GM23338 (cell line): ENCODE data around the gene FAM200C. TPM values are rescaled to one million over a fixed set of nuclear protein-coding genes. Genes with fewer than 3 reads are reported as not detected.

Experiments used
- ATAC-seq: fragments of 200-7000 bp; cut with Tn5 transposase; 3 replicates; pipeline ENCODE4 v1.9.1; 2020
- DNase-seq: peaks from one replicate; pipeline ENCODE4 v3.0.0-alpha.2; 2015; ENCODE audit warnings: low spot score
- H2AFZ ChIP-seq: fragments of 200-600 bp; sonication (generic); 2 replicates; pipeline ENCODE4 v1.8.0; 2016; ENCODE audit warnings: antibody characterized with exemption, mild to moderate bottlenecking, moderate library complexity
- H3F3A ChIP-seq: fragments of 200-600 bp; sonication (generic); replicated peaks from 2 replicates; pipeline ENCODE4 v1.8.0; 2017; ENCODE audit warnings: antibody characterized with exemption, mixed run types, low read depth
- H3K27ac ChIP-seq: fragments of 200-600 bp; sonication (generic); 2 replicates; pipeline ENCODE4 v1.6.1; 2016; ENCODE audit warnings: low read depth
- H3K27me3 ChIP-seq: fragments of 200-600 bp; sonication (generic); 2 replicates; pipeline ENCODE4 v1.8.0; 2016; ENCODE audit warnings: mild to moderate bottlenecking, mixed run types, moderate library complexity; ENCODE audit not compliant: insufficient read depth
- H3K36me3 ChIP-seq: fragments of 200-600 bp; sonication (generic); 2 replicates; pipeline ENCODE4 v1.8.0; 2016; ENCODE audit warnings: mild to moderate bottlenecking; ENCODE audit not compliant: insufficient read depth
- H3K4me1 ChIP-seq: fragments of 200-600 bp; sonication (generic); 2 replicates; pipeline ENCODE4 v1.8.0; 2016; ENCODE audit warnings: mild to moderate bottlenecking, moderate library complexity; ENCODE audit not compliant: insufficient read depth
- H3K4me2 ChIP-seq: fragments of 200-600 bp; sonication (generic); 2 replicates; pipeline ENCODE4 v1.7.1; 2017; ENCODE audit warnings: mixed run types
- H3K4me3 ChIP-seq: fragments of 200-600 bp; sonication (generic); 2 replicates; pipeline ENCODE4 v1.6.1; 2016; ENCODE audit warnings: mixed run types
- H3K79me2 ChIP-seq: fragments of 200-600 bp; sonication (generic); replicated peaks from 2 replicates; pipeline ENCODE4 v1.8.0; 2017; ENCODE audit warnings: mild to moderate bottlenecking; ENCODE audit not compliant: insufficient read depth
- H3K9me2 ChIP-seq: fragments of 200-600 bp; sonication (generic); 2 replicates; pipeline ENCODE4 v1.8.0; 2017; ENCODE audit not compliant: insufficient read depth
- H4K20me1 ChIP-seq: fragments of 200-600 bp; sonication (generic); replicated peaks from 2 replicates; pipeline ENCODE4 v1.8.0; 2017; ENCODE audit warnings: mild to moderate bottlenecking; ENCODE audit not compliant: insufficient read depth
- H3K27ac Mint-ChIP-seq: 2 replicates; pipeline ENCODE4 v1.8.0; 2020; ENCODE audit warnings: inconsistent platforms, mild to moderate bottlenecking, moderate library complexity, mixed read lengths
- H3K27me3 Mint-ChIP-seq: 3 replicates; pipeline ENCODE4 v1.8.0; 2022; ENCODE audit warnings: low read depth, mild to moderate bottlenecking, moderate library complexity, mixed read lengths, inconsistent platforms; ENCODE audit not compliant: insufficient read depth, poor library complexity
- H3K36me3 Mint-ChIP-seq: 3 replicates; pipeline ENCODE4 v1.8.0; 2021; ENCODE audit warnings: low read depth, mild to moderate bottlenecking, inconsistent platforms, moderate library complexity, mixed read lengths
- H3K4me1 Mint-ChIP-seq: 3 replicates; pipeline ENCODE4 v1.8.0; 2020; ENCODE audit warnings: mild to moderate bottlenecking, inconsistent platforms, mixed read lengths
- H3K4me3 Mint-ChIP-seq: 3 replicates; pipeline ENCODE4 v1.8.0; 2021; ENCODE audit warnings: moderate library complexity, mild to moderate bottlenecking, inconsistent platforms, mixed read lengths
- H3K9me3 Mint-ChIP-seq: 3 replicates; pipeline ENCODE4 v1.8.0; 2020; ENCODE audit warnings: moderate library complexity, mild to moderate bottlenecking, inconsistent platforms, mixed read lengths
- CREB1 ChIP-seq: fragments of 250-450 bp; sonication (Bioruptor Pico); IDR thresholded peaks from 2 replicates; pipeline ENCODE4 v1.5.0; 2020; ENCODE audit warnings: low read depth, mild to moderate bottlenecking, moderate library complexity
- EZH2phosphoT487 ChIP-seq: fragments of 200-600 bp; sonication (generic); IDR thresholded peaks from one replicate; pipeline ENCODE4 v1.8.1; 2018; ENCODE audit warnings: antibody characterized with exemption; ENCODE audit not compliant: unreplicated experiment
- ZNF114 ChIP-seq: fragments of 250-450 bp; sonication (Bioruptor Pico); IDR thresholded peaks from 2 replicates; pipeline ENCODE4 v1.5.0; 2020; ENCODE audit warnings: mild to moderate bottlenecking, moderate library complexity
- ZNF462 ChIP-seq: fragments of 250-450 bp; sonication (Bioruptor Pico); IDR thresholded peaks from 2 replicates; pipeline ENCODE4 v1.5.0; 2020; ENCODE audit warnings: mild to moderate bottlenecking, moderate library complexity
- polyA plus RNA-seq: library from polyadenylated mRNA; unstranded; fragments of >200 nt; fragmentation: Nextera tagmentation; extraction: Ambion mirVana; gene quantifications from 2 replicates; pipeline ENCODE4 v1.2.1, GENCODE V29; 2016
- total RNA-seq: library from RNA; depleted of rRNA; stranded (reverse); fragments of >200 nt; shearing (Covaris generic); gene quantifications from 2 replicates; pipeline ENCODE4 v1.2.3, GENCODE V29; 2014
- TF ChIP-seq, protein P1 (sequence below): IDR thresholded peaks from one replicate; pipeline ENCODE4 v1.6.1; 2018; ENCODE audit warnings: antibody characterized with exemption; ENCODE audit not compliant: unreplicated experiment
- TF ChIP-seq, protein P2 (sequence below), 2 experiments: fragments of 200-600 bp in 1 of 2; sonication (generic) in 1 of 2; conservative IDR thresholded peaks; 2 replicates each; pipeline versions ENCODE4 v1.5.1 to v1.6.1; 2016 to 2017; ENCODE audit warnings: antibody characterized with exemption in 2 of 2, low read depth in 2 of 2, mild to moderate bottlenecking in 2 of 2, moderate library complexity in 1 of 2

Gene FAM200C
- total and polyA plus RNA-seq, 2 experiments from 2014 or later, result 4.6 to 6.9 TPM

DNA sequence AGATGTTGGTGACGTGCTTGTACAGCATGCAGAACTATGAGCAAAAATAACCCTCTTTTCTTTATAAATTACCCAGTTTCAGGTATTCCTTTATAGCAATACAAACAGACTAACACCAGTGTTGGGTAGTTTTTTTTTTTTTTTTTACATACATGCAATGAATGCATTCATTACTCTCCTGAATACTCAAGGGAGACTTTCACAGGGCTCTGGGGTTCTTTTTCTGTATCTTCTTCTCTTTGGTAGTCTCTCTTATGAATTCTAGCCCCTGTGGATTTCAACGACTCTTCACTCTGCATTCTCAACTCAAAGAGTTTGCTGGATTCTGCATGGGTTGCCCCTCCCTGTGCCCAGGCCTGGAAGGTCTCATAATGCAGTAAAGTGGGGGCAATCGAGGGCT lies 49.6 kb upstream of the FAM200C start (continued):
- TF ChIP-seq, protein P1, sequence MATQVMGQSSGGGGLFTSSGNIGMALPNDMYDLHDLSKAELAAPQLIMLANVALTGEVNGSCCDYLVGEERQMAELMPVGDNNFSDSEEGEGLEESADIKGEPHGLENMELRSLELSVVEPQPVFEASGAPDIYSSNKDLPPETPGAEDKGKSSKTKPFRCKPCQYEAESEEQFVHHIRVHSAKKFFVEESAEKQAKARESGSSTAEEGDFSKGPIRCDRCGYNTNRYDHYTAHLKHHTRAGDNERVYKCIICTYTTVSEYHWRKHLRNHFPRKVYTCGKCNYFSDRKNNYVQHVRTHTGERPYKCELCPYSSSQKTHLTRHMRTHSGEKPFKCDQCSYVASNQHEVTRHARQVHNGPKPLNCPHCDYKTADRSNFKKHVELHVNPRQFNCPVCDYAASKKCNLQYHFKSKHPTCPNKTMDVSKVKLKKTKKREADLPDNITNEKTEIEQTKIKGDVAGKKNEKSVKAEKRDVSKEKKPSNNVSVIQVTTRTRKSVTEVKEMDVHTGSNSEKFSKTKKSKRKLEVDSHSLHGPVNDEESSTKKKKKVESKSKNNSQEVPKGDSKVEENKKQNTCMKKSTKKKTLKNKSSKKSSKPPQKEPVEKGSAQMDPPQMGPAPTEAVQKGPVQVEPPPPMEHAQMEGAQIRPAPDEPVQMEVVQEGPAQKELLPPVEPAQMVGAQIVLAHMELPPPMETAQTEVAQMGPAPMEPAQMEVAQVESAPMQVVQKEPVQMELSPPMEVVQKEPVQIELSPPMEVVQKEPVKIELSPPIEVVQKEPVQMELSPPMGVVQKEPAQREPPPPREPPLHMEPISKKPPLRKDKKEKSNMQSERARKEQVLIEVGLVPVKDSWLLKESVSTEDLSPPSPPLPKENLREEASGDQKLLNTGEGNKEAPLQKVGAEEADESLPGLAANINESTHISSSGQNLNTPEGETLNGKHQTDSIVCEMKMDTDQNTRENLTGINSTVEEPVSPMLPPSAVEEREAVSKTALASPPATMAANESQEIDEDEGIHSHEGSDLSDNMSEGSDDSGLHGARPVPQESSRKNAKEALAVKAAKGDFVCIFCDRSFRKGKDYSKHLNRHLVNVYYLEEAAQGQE, result no peak
- TF ChIP-seq, protein P2, sequence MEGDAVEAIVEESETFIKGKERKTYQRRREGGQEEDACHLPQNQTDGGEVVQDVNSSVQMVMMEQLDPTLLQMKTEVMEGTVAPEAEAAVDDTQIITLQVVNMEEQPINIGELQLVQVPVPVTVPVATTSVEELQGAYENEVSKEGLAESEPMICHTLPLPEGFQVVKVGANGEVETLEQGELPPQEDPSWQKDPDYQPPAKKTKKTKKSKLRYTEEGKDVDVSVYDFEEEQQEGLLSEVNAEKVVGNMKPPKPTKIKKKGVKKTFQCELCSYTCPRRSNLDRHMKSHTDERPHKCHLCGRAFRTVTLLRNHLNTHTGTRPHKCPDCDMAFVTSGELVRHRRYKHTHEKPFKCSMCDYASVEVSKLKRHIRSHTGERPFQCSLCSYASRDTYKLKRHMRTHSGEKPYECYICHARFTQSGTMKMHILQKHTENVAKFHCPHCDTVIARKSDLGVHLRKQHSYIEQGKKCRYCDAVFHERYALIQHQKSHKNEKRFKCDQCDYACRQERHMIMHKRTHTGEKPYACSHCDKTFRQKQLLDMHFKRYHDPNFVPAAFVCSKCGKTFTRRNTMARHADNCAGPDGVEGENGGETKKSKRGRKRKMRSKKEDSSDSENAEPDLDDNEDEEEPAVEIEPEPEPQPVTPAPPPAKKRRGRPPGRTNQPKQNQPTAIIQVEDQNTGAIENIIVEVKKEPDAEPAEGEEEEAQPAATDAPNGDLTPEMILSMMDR (conservative IDR thresholded peaks at IDR 0.05; ENCODE audit: low read depth in 2 of 2), result no peak
- no peak for TF ChIP-seq ZNF114 (CRISPR knock-in tag)

GRCh38 chr5:160448886-160449285 lies 49.0 kb upstream of the FAM200C start:
- H3K36me3 ChIP-seq, result no peaks in the 10 kb centered on the region
- no peak overlapping the region for H3K27ac Mint-ChIP-seq
- H3F3A ChIP-seq, result no peaks in the 10 kb centered on the region
- no peak overlapping the region for H2AFZ ChIP-seq
- H3K27ac ChIP-seq, result no peak overlapping the region
- peaks cover 2% of the 10 kb centered on the region; the same call in 1 of the 2 replicates for H3K4me1 ChIP-seq
- no peaks in the 10 kb centered on the region; the same call in 1 of the 2 replicates for H3K9me2 ChIP-seq
- H3K4me2 ChIP-seq, result no peak overlapping the region
- no peaks in the 10 kb centered on the region for H3K36me3 Mint-ChIP-seq
- H3K79me2 ChIP-seq, result no peaks in the 10 kb centered on the region
- no peak for DNase-seq
- no peaks in the 10 kb centered on the region for H3K27me3 Mint-ChIP-seq
- no peaks in the 10 kb centered on the region for H4K20me1 ChIP-seq
- peaks cover 2% of the 10 kb centered on the region for H3K4me1 Mint-ChIP-seq
- H3K9me3 Mint-ChIP-seq, result no peaks in the 10 kb centered on the region; the same call in 1 of the 3 replicates
- H3K4me3 Mint-ChIP-seq, result no peak overlapping the region
- H3K4me3 ChIP-seq, result no peak overlapping the region
- H3K27me3 ChIP-seq, result no peaks in the 10 kb centered on the region
- no peak for ATAC-seq
- no peak for TF ChIP-seq ZNF462 (CRISPR knock-in tag)
- TF ChIP-seq, protein P1, result no peak
- no peak for TF ChIP-seq CREB1
- TF ChIP-seq ZNF114 (CRISPR knock-in tag), result no peak
- TF ChIP-seq, protein P2 (conservative IDR thresholded peaks at IDR 0.05; ENCODE audit: low read depth in 2 of 2), result no peak
- no peak for TF ChIP-seq EZH2phosphoT487
